Sigmoid colon (tissue), 4 donors: Measurements from ENCODE around the gene PSMD3.

ENCODE experiments used
- CTCF ChIP-seq, 4 experiments: fragments of 450-650 bp in 3 of 4; fragments of 200-600 bp in 1 of 4; IDR thresholded peaks; one replicate each; pipeline ENCODE4 v1.5.1; 2016 to 2019; ENCODE audit warnings: antibody characterized with exemption in 4 of 4, mild to moderate bottlenecking in 3 of 4, moderate library complexity in 2 of 4
- POLR2AphosphoS5 ChIP-seq, 4 donors: sonication (generic); formaldehyde crosslinking; IDR thresholded peaks; one replicate each; pipeline ENCODE4 v1.6.1; 2017; ENCODE audit warnings: antibody characterized with exemption in 4 of 4

DNA sequence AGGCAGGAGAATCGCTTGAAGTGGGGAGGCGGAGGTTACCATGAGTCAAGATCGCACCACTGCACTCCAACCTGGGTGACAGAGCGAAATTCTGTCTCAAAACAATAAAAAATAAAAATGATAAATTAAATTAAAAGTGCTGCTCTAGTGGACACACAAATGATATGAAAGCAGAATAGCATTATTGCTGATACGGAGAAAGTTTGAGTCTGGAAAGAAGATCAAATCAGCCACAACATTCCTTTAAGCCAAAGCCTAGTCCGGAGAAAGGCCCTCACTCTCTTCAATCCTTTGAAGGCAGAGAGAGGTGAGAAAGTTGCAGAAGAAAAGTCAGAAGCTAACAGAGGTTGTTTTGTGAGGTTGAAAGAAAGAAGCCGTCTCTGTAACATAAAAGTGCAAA is 19.6 kb downstream of the PSMD3 start:
- no peak for TF ChIP-seq CTCF (IDR thresholded peaks at IDR 0.05)
- no peak for TF ChIP-seq POLR2AphosphoS5 (IDR thresholded peaks at IDR 0.05)
